GM12801 (cell line): ENCODE measurements around the gene GALNT17.

Source experiments
- CTCF ChIP-seq: IDR thresholded peaks from one replicate; pipeline ENCODE4 v1.5.1; 2011; ENCODE audit warnings: control low read depth; ENCODE audit not compliant: insufficient read length; ENCODE audit errors: extremely low read depth

The GALNT17 gene

DNA sequence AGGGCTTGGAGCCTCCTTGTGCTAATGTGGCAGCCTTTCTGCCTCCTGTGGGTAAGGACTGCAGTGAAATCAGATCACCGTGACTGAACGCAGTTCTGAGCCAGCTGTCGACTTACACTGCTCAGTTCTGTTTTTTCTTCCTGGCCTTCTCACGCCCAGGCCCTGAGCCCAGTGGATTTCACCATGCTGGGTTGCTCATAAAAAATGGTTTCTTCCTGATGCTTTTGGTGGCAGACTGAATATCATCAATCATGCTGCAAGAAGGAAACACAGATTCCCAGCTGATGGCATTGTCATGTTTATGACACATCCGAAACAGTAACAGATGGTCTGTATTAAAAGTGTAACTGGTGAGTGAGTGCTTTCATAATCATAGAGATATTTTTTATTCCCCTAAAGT, 389.6 kb downstream of the GALNT17 start:
- no peak for TF ChIP-seq CTCF

GRCh38 chr7:71526106-71526505, 394.2 kb downstream of the GALNT17 start:
- no peak for TF ChIP-seq CTCF

GRCh38 chr7:71527213-71527612, 395.3 kb downstream of the GALNT17 start:
- no peak for TF ChIP-seq CTCF

DNA sequence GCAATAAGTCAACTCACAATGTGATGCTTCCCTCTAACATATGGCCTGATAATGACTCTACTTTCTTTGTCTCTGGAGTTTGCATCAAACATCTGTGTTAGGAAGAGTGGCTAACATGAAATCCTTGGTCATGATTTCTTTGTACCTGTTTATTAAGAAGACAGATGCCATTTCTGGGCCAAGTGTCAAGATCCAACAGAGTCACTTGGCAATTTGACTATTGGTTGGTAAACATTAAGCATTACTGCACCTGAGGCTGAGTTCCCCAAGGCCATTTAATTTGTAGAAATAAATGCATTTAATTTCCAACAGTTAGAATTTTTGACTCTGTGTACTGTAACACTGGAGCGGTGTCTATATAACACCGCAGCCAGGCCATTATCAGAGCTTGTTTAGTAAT, 403.7 kb downstream of the GALNT17 start:
- TF ChIP-seq CTCF = no peak

DNA sequence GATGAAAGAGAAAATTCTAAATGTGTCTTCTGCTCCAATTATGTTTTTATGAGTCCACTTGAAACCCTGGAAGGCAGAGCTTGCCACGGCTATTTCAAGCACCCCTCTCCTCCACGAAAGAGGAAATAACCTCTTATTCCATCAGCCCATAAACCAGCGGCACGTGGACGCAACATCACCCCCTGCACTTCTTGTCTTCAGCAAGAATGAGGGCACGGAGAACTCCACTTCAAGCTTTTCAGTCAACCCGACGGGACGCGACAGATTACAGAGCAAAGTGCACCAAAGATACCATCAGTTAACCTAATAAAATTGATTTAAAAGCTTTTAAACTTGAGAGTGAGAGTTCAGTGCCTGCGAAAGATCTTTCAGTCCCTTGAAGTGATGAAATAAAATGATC, 406.3 kb downstream of the GALNT17 start:
- no peak for TF ChIP-seq CTCF

DNA sequence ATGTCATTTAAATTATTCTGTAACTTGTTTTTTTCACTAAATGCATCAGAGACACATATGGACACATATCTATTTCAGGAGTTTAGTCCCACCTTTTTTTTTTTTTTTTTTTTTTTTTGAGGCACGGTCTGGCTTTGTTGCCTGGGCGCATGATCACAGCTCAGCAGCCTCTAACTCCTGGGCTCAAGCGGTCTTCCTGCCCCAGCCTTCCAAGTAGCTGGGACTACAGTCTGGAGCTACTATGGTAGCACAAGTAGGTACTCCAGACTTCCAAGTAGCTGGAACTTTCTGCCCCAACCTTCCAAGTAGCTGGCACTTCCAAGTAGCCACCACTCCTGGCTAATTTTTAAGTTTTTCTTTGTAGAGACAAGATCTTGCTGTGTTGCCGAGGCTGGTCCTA, 407.7 kb downstream of the GALNT17 start:
- no peak for TF ChIP-seq CTCF

DNA sequence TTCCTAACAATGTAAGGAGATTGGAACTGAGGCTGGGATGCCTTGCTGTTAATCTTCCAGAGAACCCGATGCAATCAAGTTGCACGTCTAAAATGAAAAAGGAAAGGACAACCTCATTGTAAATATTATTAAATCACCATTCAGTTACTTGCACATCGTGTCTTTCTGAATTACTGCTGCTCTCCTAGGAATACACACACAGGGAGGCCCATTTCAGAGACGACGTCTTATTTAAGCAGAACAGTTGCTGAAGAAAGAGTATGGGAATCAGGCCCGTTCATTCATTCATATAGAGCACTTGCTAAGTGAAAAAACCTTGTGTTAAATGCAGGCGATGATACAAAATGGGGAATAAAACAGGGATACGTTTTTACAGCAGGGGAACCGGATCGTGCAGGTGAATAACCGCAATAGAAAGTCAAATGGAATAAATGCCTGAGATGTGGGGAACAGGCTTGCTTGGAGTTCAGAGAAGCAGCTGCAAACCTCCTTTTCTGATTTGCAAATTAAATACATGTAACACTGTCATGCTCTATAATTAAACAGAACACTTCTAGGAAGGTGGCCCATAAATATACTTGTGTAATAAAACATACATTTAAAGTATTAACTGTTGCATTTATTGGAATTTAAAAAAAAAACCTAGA, 409.9 kb downstream of the GALNT17 start:
- TF ChIP-seq CTCF = no peak
